Neural progenitor cell (in vitro differentiated cells): Measurements from ENCODE around the gene PHKA1. TPM values are rescaled to one million over a fixed set of nuclear protein-coding genes. Genes with fewer than 3 reads are reported as not detected.

ENCODE experiments used
- DNase-seq: peaks from one replicate; pipeline ENCODE4 v3.0.0-alpha.2; 2016; ENCODE audit warnings: low spot score
- H2AFZ ChIP-seq: fragments of 200-600 bp; sonication (generic); replicated peaks from 2 replicates; pipeline ENCODE4 v1.6.1; 2016; ENCODE audit warnings: antibody characterized with exemption
- H3F3A ChIP-seq: fragments of 200-600 bp; sonication (generic); 2 replicates; pipeline ENCODE4 v1.6.1; 2016; ENCODE audit warnings: antibody characterized with exemption, low read depth
- H3K27ac ChIP-seq: fragments of 200-600 bp; sonication (generic); 2 replicates; pipeline ENCODE4 v1.5.1; 2016; ENCODE audit warnings: mild to moderate bottlenecking
- H3K27me3 ChIP-seq: fragments of 200-600 bp; sonication (generic); 2 replicates; pipeline ENCODE4 v1.6.1; 2016; ENCODE audit warnings: mild to moderate bottlenecking, moderate library complexity
- H3K36me3 ChIP-seq: fragments of 200-600 bp; sonication (generic); 2 replicates; pipeline ENCODE4 v1.5.1; 2016
- H3K4me1 ChIP-seq: fragments of 200-600 bp; sonication (generic); 2 replicates; pipeline ENCODE4 v1.6.1; 2016; ENCODE audit warnings: mixed run types
- H3K4me2 ChIP-seq: fragments of 200-600 bp; sonication (generic); 2 replicates; pipeline ENCODE4 v1.6.1; 2016
- H3K4me3 ChIP-seq: fragments of 200-600 bp; sonication (generic); 2 replicates; pipeline ENCODE4 v1.5.1; 2016
- H3K79me2 ChIP-seq: fragments of 200-600 bp; sonication (generic); 2 replicates; pipeline ENCODE4 v1.6.1; 2016; ENCODE audit warnings: low read depth
- H3K9ac ChIP-seq: fragments of 200-600 bp; sonication (generic); 2 replicates; pipeline ENCODE4 v1.6.1; 2016
- H3K9me3 ChIP-seq: fragments of 200-600 bp; sonication (generic); 2 replicates; pipeline ENCODE4 v1.5.1; 2016; ENCODE audit warnings: low read depth
- H4K20me1 ChIP-seq: fragments of 200-600 bp; sonication (generic); 2 replicates; pipeline ENCODE4 v1.6.1; 2016; ENCODE audit warnings: low read depth
- H3K27ac Mint-ChIP-seq: 3 replicates; pipeline ENCODE4 v1.8.0; 2021; ENCODE audit warnings: mixed read lengths
- H3K27me3 Mint-ChIP-seq: 2 replicates; pipeline ENCODE4 v1.8.0; 2022; ENCODE audit warnings: low read depth, mild to moderate bottlenecking, inconsistent platforms, moderate library complexity, mixed read lengths; ENCODE audit not compliant: insufficient read depth
- H3K36me3 Mint-ChIP-seq: 3 replicates; pipeline ENCODE4 v1.8.0; 2021; ENCODE audit warnings: mixed read lengths
- H3K4me1 Mint-ChIP-seq: 3 replicates; pipeline ENCODE4 v1.8.0; 2021; ENCODE audit warnings: mixed read lengths
- H3K4me3 Mint-ChIP-seq: 3 replicates; pipeline ENCODE4 v1.8.0; 2021; ENCODE audit warnings: mild to moderate bottlenecking, moderate library complexity, mixed read lengths
- H3K9me3 Mint-ChIP-seq: 3 replicates; pipeline ENCODE4 v1.8.0; 2020; ENCODE audit warnings: mixed read lengths
- CTCF ChIP-seq: fragments of 200-600 bp; sonication (generic); IDR thresholded peaks from 2 replicates; pipeline ENCODE4 v1.5.1; 2017; ENCODE audit warnings: antibody characterized with exemption, mild to moderate bottlenecking
- EZH2 ChIP-seq: fragments of 200-600 bp; sonication (generic); IDR thresholded peaks from 2 replicates; pipeline ENCODE4 v1.6.1; 2017; ENCODE audit warnings: antibody characterized with exemption, mild to moderate bottlenecking, moderate library complexity
- EZH2phosphoT487 ChIP-seq: fragments of 200-600 bp; sonication (generic); IDR thresholded peaks from 2 replicates; pipeline ENCODE4 v1.6.1; 2017; ENCODE audit warnings: antibody characterized with exemption
- total RNA-seq: library from RNA; depleted of rRNA; stranded (reverse); fragments of >200 nt; gene quantifications from 2 replicates; pipeline ENCODE4 v1.2.3, GENCODE V29; 2015; ENCODE audit warnings: low replicate concordance

PHKA1 gene
- total RNA-seq, 1 donor from 2014 or later, result 5.1 TPM

GRCh38 chrX:72652082-72652481 lies 62.0 kb downstream of the PHKA1 start:
- Mint-ChIP-seq H3K36me3 (no peaks in the 10 kb centered on the region), H3K9me3 (no peaks in the 10 kb centered on the region), H3K27me3 (no peaks in the 10 kb centered on the region), H3K4me3 (no peak overlapping the region), H3K27ac (no peak overlapping the region), H3K4me1 (no peaks in the 10 kb centered on the region)
- no peak for DNase-seq
- Histone ChIP-seq H4K20me1 (no peaks in the 10 kb centered on the region), H3K4me2 (no peak overlapping the region), H3K4me3 (no peak overlapping the region), H2AFZ (no peak overlapping the region), H3F3A (no peaks in the 10 kb centered on the region), H3K27ac (no peak overlapping the region), H3K36me3 (no peaks in the 10 kb centered on the region), H3K9ac (no peak overlapping the region), H3K27me3 (no peaks in the 10 kb centered on the region), H3K79me2 (no peaks in the 10 kb centered on the region), H3K9me3 (peaks cover 6% of the 10 kb centered on the region), H3K4me1 (no peaks in the 10 kb centered on the region)
- TF ChIP-seq EZH2, result no peak
- no peak for TF ChIP-seq CTCF
- no peak for TF ChIP-seq EZH2phosphoT487

DNA sequence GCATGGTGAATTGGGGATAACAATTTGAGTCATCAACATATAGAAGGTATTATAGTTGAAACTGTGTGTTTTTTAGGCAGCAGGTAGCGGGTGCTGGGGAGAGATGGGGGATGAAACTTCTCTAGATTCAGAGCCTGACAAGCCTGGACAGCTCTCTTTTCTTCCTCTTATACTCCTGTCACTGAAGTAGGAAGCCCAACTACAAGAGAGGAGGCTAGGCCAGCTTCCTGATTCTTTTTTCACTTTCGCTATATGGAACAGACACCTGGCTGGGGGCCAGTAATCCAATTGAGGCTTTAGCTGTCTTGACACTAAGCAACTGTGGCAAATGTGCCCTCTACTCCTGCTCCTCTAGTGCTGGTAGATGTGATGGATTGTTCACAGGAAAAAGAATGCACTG lies 69.2 kb downstream of the PHKA1 start:
- no peaks in the 10 kb centered on the region for H3F3A ChIP-seq
- no peaks in the 10 kb centered on the region for H3K79me2 ChIP-seq
- H2AFZ ChIP-seq, result no peak overlapping the region
- H3K27me3 Mint-ChIP-seq, result no peaks in the 10 kb centered on the region
- H3K9ac ChIP-seq, result no peak overlapping the region
- no peak overlapping the region for H3K4me2 ChIP-seq
- no peaks in the 10 kb centered on the region for H3K4me1 ChIP-seq
- no peaks in the 10 kb centered on the region for H3K9me3 Mint-ChIP-seq
- no peaks in the 10 kb centered on the region for H3K36me3 ChIP-seq
- peaks cover 3% of the 10 kb centered on the region for H3K9me3 ChIP-seq
- no peak overlapping the region for H3K4me3 ChIP-seq
- no peak for DNase-seq
- no peaks in the 10 kb centered on the region for H3K27me3 ChIP-seq
- no peak overlapping the region for H3K27ac Mint-ChIP-seq
- H3K36me3 Mint-ChIP-seq, result no peaks in the 10 kb centered on the region
- no peak overlapping the region for H3K4me3 Mint-ChIP-seq
- no peaks in the 10 kb centered on the region for H3K4me1 Mint-ChIP-seq
- TF ChIP-seq EZH2phosphoT487 (no peak), EZH2 (no peak), CTCF (no peak)
- no peak overlapping the region for H3K27ac ChIP-seq
- H4K20me1 ChIP-seq, result no peaks in the 10 kb centered on the region

DNA sequence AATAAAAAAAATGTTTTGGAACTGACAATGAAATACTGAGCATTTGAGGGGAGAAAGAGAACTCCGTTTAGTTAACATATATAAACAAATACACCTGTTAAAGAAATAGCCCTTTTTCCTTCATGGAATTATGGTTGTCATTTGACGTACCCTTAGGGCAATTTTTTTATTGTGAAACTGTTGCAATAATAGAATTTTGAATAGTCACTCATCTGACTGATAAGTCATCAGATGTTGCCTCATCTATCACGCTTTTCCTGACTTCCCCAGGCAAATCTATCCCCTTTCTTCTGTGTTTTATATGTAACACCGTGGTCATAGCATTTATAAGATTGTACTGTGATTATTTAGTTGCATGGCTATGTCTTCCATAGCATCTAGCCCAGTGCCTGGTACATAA lies 72.5 kb downstream of the PHKA1 start:
- peaks cover 6% of the 10 kb centered on the region for H3K9me3 ChIP-seq
- H3K9me3 Mint-ChIP-seq, result no peaks in the 10 kb centered on the region
- no peaks in the 10 kb centered on the region for H3K36me3 Mint-ChIP-seq
- H3K27ac Mint-ChIP-seq, result no peak overlapping the region
- no peaks in the 10 kb centered on the region for H3K4me1 ChIP-seq
- TF ChIP-seq EZH2, result no peak
- no peak for TF ChIP-seq CTCF
- TF ChIP-seq EZH2phosphoT487, result no peak
- H3K9ac ChIP-seq, result no peak overlapping the region
- H3K27me3 ChIP-seq, result no peaks in the 10 kb centered on the region
- no peaks in the 10 kb centered on the region for H3F3A ChIP-seq
- H3K27ac ChIP-seq, result no peak overlapping the region
- no peak overlapping the region for H2AFZ ChIP-seq
- no peak overlapping the region for H3K4me3 Mint-ChIP-seq
- H3K79me2 ChIP-seq, result no peaks in the 10 kb centered on the region
- H3K4me2 ChIP-seq, result no peak overlapping the region
- H3K27me3 Mint-ChIP-seq, result no peaks in the 10 kb centered on the region
- H3K4me3 ChIP-seq, result no peak overlapping the region
- no peak for DNase-seq
- no peaks in the 10 kb centered on the region for H4K20me1 ChIP-seq
- H3K36me3 ChIP-seq, result no peaks in the 10 kb centered on the region
- H3K4me1 Mint-ChIP-seq, result no peaks in the 10 kb centered on the region

DNA sequence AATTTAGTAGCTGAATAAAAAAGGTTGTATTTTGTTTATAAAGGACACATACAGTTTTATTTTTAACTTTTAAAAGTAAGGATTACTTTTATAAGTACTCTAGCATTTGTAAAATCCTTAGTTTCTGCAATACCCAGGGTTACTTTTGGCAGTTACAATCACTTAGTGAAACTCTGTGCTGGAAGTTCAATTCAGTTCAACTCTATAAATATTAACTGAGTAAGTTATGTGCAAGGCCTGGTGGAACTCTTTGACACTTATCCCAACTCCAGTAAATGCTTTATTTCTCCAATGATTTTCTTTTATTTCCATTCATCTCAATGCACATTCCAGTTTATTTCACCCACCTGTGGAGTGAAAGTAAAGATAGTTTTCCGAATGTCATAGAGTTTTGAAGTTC lies 78.2 kb downstream of the PHKA1 start:
- Mint-ChIP-seq H3K9me3 (no peaks in the 10 kb centered on the region), H3K36me3 (no peaks in the 10 kb centered on the region), H3K27me3 (no peaks in the 10 kb centered on the region), H3K4me3 (no peak overlapping the region), H3K27ac (no peak overlapping the region), H3K4me1 (no peaks in the 10 kb centered on the region)
- peaks cover 6% of the 10 kb centered on the region for H3K9me3 ChIP-seq
- no peak for DNase-seq
- H3K27me3 ChIP-seq, result no peaks in the 10 kb centered on the region
- no peaks in the 10 kb centered on the region for H3K36me3 ChIP-seq
- H2AFZ ChIP-seq, result no peak overlapping the region
- H3K9ac ChIP-seq, result no peak overlapping the region
- no peak overlapping the region for H3K4me2 ChIP-seq
- H3K27ac ChIP-seq, result no peak overlapping the region
- H4K20me1 ChIP-seq, result no peaks in the 10 kb centered on the region
- no peak overlapping the region for H3K4me3 ChIP-seq
- no peaks in the 10 kb centered on the region for H3K79me2 ChIP-seq
- TF ChIP-seq CTCF (no peak), EZH2phosphoT487 (no peak), EZH2 (no peak)
- H3F3A ChIP-seq, result no peaks in the 10 kb centered on the region
- no peaks in the 10 kb centered on the region for H3K4me1 ChIP-seq
